A673 (cell line): ENCODE results near the gene GGNBP2. TPM values are rescaled to one million over a fixed set of nuclear protein-coding genes. Genes with fewer than 3 reads are reported as not detected.

ENCODE experiments used
- BruUV-seq: library from RNA; stranded (reverse); fragments of 400-500 nt; replicated peaks from 2 replicates; lab custom pipeline; 2021; lab: Mats Ljungman, UMichigan
- CTCF ChIA-PET: fragments of 300-600 bp; sonication (Branson Sonifier 250); formaldehyde crosslinking; loops from one replicate; lab custom pipeline; 2022; ENCODE audit warnings: antibody characterized with exemption; lab: Charles Lee
- POLR2A ChIA-PET: fragments of 300-600 bp; sonication (Branson Sonifier 250); formaldehyde crosslinking; loops from one replicate; lab custom pipeline; 2022; ENCODE audit warnings: antibody characterized with exemption; ENCODE audit not compliant: low non-redundant PET; lab: Charles Lee
- DNase-seq: peaks from one replicate; pipeline ENCODE4 v3.0.0-alpha.2; 2015; ENCODE audit warnings: low spot score
- H3K27ac ChIP-seq: fragments of 200-600 bp; sonication (generic); 2 replicates; pipeline ENCODE4 v1.5.1; 2016; ENCODE audit warnings: mixed run types, low read depth, mild to moderate bottlenecking, mixed read lengths, antibody characterized with exemption, low read length; ENCODE audit not compliant: poor library complexity, severe bottlenecking
- H3K27me3 ChIP-seq: fragments of 200-600 bp; sonication (generic); replicated peaks from 2 replicates; pipeline ENCODE4 v1.6.1; 2017; ENCODE audit warnings: mixed run types, low read depth, mild to moderate bottlenecking, mixed read lengths, antibody characterized with exemption, low read length; ENCODE audit not compliant: insufficient read depth, poor library complexity
- H3K36me3 ChIP-seq: fragments of 200-600 bp; sonication (generic); 2 replicates; pipeline ENCODE4 v1.6.1; 2016; ENCODE audit warnings: mixed run types, mild to moderate bottlenecking, mixed read lengths, antibody characterized with exemption, low read length; ENCODE audit not compliant: insufficient read depth, poor library complexity, severe bottlenecking
- H3K4me1 ChIP-seq: fragments of 200-600 bp; sonication (generic); 2 replicates; pipeline ENCODE4 v1.6.1; 2017; ENCODE audit warnings: mixed run types, mild to moderate bottlenecking, mixed read lengths, antibody characterized with exemption, low read length; ENCODE audit not compliant: insufficient read depth, poor library complexity, severe bottlenecking
- H3K4me3 ChIP-seq: fragments of 200-600 bp; sonication (generic); 2 replicates; pipeline ENCODE4 v1.5.1; 2016; ENCODE audit warnings: low read depth, mixed run types, mild to moderate bottlenecking, mixed read lengths, low read length; ENCODE audit not compliant: poor library complexity, severe bottlenecking
- H3K9me3 ChIP-seq: fragments of 200-600 bp; sonication (generic); 2 replicates; pipeline ENCODE4 v1.6.1; 2016; ENCODE audit warnings: mixed run types, low read depth, mild to moderate bottlenecking, mixed read lengths, antibody characterized with exemption, low read length; ENCODE audit not compliant: poor library complexity, severe bottlenecking
- EZH2 ChIP-seq: fragments of 200-600 bp; sonication (generic); IDR thresholded peaks from 2 replicates; pipeline ENCODE4 v1.6.1; 2017; ENCODE audit warnings: borderline replicate concordance, low read depth, mild to moderate bottlenecking, mixed read lengths, antibody characterized with exemption, low read length; ENCODE audit not compliant: poor library complexity, severe bottlenecking
- intact Hi-C: fragments of 100-400 bp; cut with micrococcal nuclease; formaldehyde crosslinking; loops from one replicate; pipeline ENCODE4 v1.10.0; 2022; ENCODE audit not compliant: unreplicated experiment
- total RNA-seq: library from RNA; stranded (reverse); gene quantifications from 2 replicates; pipeline ENCODE4 v1.2.3, GENCODE V29; 2021
- TF ChIP-seq, protein P1 (sequence below): fragments of 300-800, 200-600 bp; sonication (generic); conservative IDR thresholded peaks from 2 replicates; pipeline ENCODE4 v1.5.1; 2017; ENCODE audit warnings: low read depth, mild to moderate bottlenecking, antibody characterized with exemption, low read length, moderate library complexity, mixed read lengths

GGNBP2 gene
- total RNA-seq, 1 experiment from 2014 or later = 50.4 TPM

DNA sequence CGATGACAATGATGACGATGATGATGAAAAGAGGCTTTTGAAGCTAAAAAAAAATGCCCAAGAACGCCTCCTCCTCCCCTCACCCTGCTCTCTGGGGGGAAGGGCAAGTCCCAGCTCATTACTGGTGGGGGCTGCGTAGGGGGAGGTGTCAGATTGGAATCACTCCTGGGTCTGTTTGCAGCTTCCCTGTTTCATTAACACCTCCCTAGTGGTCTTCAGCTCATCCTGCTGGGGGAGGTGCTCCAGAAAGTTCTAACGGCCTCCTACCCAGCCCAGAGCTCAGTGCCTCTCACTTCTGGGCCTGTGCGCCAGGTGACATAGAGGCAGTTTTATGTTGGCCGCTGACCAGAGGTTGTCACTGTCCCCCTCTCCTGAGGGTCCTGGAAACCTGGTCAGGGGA, 69.4 kb downstream of the GGNBP2 start:
- Histone ChIP-seq H3K4me1 (no peaks in the 10 kb centered on the region), H3K27me3 (no peaks in the 10 kb centered on the region), H3K36me3 (no peaks in the 10 kb centered on the region), H3K27ac (no peak overlapping the region), H3K4me3 (no peak overlapping the region), H3K9me3 (no peaks in the 10 kb centered on the region)
- CTCF ChIA-PET = no interaction called here
- DNase-seq = no peak
- no TSS peak for BruUV-seq
- POLR2A ChIA-PET = no interaction called here
- TF ChIP-seq, protein P1, sequence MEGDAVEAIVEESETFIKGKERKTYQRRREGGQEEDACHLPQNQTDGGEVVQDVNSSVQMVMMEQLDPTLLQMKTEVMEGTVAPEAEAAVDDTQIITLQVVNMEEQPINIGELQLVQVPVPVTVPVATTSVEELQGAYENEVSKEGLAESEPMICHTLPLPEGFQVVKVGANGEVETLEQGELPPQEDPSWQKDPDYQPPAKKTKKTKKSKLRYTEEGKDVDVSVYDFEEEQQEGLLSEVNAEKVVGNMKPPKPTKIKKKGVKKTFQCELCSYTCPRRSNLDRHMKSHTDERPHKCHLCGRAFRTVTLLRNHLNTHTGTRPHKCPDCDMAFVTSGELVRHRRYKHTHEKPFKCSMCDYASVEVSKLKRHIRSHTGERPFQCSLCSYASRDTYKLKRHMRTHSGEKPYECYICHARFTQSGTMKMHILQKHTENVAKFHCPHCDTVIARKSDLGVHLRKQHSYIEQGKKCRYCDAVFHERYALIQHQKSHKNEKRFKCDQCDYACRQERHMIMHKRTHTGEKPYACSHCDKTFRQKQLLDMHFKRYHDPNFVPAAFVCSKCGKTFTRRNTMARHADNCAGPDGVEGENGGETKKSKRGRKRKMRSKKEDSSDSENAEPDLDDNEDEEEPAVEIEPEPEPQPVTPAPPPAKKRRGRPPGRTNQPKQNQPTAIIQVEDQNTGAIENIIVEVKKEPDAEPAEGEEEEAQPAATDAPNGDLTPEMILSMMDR = no peak
- no peak for TF ChIP-seq EZH2
- intact Hi-C loops = no loop called here

DNA sequence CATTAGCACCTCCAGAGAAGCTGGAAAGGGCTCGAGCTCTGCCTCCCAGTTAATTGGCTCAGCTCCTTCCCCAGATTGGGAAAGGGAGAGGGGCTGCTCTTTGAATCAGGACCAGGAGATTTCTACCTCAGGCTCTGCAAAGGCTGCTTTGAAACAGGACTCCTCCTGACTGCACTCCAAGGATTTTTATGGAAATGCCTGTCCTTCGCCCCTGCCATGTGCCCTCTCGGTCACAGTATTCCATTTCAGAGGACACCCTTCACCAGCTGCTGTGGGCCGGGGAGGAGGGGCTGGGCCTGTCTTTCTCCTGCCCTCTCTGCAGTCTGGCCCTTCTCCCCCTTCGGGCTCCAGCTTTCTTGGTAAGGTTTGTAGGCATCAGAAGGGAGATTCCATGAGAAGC, 70.2 kb downstream of the GGNBP2 start:
- no peaks in the 10 kb centered on the region for H3K4me1 ChIP-seq
- H3K27ac ChIP-seq = no peak overlapping the region
- BruUV-seq = no TSS peak
- CTCF ChIA-PET = no interaction called here
- H3K9me3 ChIP-seq = no peaks in the 10 kb centered on the region
- no peak for DNase-seq
- POLR2A ChIA-PET = no interaction called here
- H3K36me3 ChIP-seq = no peaks in the 10 kb centered on the region
- H3K27me3 ChIP-seq = no peaks in the 10 kb centered on the region
- intact Hi-C loops = no loop called here
- no peak overlapping the region for H3K4me3 ChIP-seq
- TF ChIP-seq, protein P1 = no peak
- no peak for TF ChIP-seq EZH2

DNA sequence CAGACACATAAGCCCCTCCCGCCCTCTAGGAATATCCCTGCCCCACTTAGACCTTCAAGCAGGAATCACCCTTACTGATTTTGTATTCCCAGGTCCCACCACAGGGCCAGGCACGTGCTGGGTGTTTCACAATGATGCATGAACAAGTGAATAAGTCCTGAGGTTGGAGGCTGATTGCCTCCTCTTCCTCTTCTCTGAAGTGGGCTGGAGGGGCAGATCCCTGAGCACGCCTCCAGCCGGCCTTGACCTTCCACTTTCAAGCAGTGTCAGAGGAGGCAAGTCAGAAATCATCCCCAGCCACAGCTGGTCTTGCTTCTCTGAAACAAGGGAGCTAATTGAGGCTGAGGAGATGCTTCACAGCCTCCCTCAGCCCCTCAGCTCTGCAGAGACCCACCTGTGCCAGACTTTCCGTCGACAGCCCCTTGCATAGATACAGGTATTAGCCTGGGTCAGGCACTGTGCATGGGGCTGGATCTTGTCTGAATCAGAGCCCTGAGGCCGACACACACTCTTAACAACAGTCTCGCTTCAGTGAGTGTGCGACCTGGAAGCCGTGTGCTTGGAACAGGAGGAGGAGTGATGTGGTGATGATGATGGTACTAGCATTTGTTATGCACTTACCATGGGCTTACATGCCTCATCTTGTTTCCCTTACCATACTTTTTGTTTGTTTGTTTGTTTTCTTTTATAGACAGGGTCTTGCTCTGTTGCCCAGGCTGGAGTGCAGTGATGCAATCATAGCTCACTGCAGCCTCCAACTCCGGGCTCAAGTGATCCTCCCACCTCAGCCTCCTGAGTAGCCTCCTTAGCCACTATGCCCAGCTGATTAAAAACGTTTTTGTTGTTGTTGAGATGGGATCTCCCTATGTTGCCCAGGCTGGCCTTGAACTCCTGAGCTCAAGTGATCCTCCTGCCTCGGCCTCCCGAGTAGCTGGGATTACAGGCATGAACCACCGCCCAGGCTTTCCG, 71.6 kb downstream of the GGNBP2 start:
- Histone ChIP-seq H3K36me3 (no peaks in the 10 kb centered on the region), H3K4me1 (no peaks in the 10 kb centered on the region), H3K27me3 (no peaks in the 10 kb centered on the region), H3K4me3 (no peak overlapping the region), H3K27ac (no peak overlapping the region), H3K9me3 (no peaks in the 10 kb centered on the region)
- CTCF ChIA-PET = no interaction called here
- POLR2A ChIA-PET = no interaction called here
- intact Hi-C loops = no loop called here
- TF ChIP-seq EZH2 = no peak
- TF ChIP-seq, protein P1 = no peak
- no TSS peak for BruUV-seq
- DNase-seq = no peak
